Measurements from ENCODE around the gene YTHDF2. TPM values are rescaled to one million over a fixed set of nuclear protein-coding genes. Genes with fewer than 3 reads are reported as not detected.
"Not testable (repeated sequence)": the region's sequence is repeated elsewhere in the genome, so short reads cannot be mapped to it uniquely, and the experiment has no call there.

YTHDF2 gene
- total RNA-seq, 4 donors from 2014 or later, result 35.6 to 50.6 (median 47.0) TPM

DNA sequence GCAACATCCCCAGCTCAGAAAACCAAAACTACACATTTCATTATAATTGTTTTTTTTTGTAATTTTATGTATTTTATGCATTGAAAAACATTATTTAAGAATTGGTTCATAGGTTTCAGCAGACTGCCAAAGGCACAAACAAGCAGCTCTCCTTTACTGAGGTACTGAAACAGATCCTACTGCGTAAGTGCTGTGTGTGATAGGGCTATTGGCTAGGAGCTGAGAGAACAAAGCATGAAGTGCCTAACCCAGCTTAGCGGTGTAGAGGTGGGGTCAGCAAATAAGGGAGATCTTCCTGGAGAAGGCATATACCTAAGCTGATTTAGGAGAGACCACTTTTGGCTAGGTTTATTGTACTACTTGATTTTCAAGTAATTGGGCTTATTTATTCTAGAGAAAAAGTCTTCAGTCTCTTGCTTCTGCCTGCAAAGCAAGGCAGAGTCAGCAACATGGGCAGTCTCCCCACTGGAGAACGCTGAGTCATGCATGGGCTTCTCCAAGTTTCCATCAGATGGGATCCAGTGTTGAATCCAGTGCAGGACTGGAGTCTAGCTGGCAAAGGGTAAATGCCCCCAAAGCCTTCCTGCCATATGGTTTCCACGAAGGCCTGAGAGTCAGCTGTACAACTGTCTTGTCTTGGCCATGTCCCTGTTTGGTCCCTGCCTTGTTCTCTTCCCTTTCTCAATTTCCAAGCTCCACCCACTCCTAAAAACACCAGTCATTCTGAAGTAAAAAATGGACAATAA is 18.0 kb upstream of the YTHDF2 start:
- DNase-seq, result no peak
- peaks cover 0 to 14% of the 10 kb centered on the region in 2 donors for H3K36me3 ChIP-seq
- H3K27ac ChIP-seq, result peak overlapping the region; percentile 17 to 62 (median 31)
- peaks cover 0 to 3% of the 10 kb centered on the region in 2 donors for H3K4me1 ChIP-seq
- ATAC-seq, result no peak
- H3K27me3 ChIP-seq, result no peaks in the 10 kb centered on the region
- intact Hi-C loops (cut with DNase I; ENCODE audit: low total_unique reads), result no loop called here
- in situ Hi-C loops (cut with MboI; ENCODE audit: low sequenced_read_pairs in 4 of 4), result no loop called here
- H3K9me3 ChIP-seq, result no peaks in the 10 kb centered on the region
- H3K4me3 ChIP-seq, result no peak overlapping the region
- TF ChIP-seq, protein P1, sequence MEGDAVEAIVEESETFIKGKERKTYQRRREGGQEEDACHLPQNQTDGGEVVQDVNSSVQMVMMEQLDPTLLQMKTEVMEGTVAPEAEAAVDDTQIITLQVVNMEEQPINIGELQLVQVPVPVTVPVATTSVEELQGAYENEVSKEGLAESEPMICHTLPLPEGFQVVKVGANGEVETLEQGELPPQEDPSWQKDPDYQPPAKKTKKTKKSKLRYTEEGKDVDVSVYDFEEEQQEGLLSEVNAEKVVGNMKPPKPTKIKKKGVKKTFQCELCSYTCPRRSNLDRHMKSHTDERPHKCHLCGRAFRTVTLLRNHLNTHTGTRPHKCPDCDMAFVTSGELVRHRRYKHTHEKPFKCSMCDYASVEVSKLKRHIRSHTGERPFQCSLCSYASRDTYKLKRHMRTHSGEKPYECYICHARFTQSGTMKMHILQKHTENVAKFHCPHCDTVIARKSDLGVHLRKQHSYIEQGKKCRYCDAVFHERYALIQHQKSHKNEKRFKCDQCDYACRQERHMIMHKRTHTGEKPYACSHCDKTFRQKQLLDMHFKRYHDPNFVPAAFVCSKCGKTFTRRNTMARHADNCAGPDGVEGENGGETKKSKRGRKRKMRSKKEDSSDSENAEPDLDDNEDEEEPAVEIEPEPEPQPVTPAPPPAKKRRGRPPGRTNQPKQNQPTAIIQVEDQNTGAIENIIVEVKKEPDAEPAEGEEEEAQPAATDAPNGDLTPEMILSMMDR (IDR thresholded peaks at IDR 0.05 in 4 of 5, conservative IDR thresholded peaks at IDR 0.05 in 1 of 5), result no peak
- TF ChIP-seq POLR2A (IDR thresholded peaks at IDR 0.05), result no peak

DNA sequence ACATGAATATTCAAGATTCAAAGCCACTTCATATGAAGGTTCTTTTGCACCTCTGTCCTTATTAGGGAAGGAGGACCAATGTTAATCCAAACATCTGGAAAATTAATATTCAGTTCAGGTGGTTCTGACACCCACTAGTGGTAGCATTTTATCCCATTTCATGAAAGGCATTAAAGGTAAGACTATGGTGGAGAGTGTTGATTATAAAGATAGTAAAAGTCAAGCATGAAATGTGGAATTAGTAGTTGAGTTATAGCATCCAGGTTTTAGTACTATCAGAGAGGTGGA is 17.5 kb upstream of the YTHDF2 start:
- TF ChIP-seq POLR2A (IDR thresholded peaks at IDR 0.05), result no peak
- TF ChIP-seq, protein P1 (IDR thresholded peaks at IDR 0.05 in 4 of 5, conservative IDR thresholded peaks at IDR 0.05 in 1 of 5), result no peak
- no peak for DNase-seq
- Histone ChIP-seq H3K4me3 (no peak overlapping the region), H3K9me3 (no peaks in the 10 kb centered on the region), H3K27ac (peak overlapping the region in 3 of 4 donors; percentile 17 to 62 (median 32)), H3K36me3 (peaks cover 0 to 9% of the 10 kb centered on the region in 2 donors), H3K27me3 (no peaks in the 10 kb centered on the region), H3K4me1 (peaks cover 0 to 3% of the 10 kb centered on the region in 2 donors)
- intact Hi-C loops (cut with DNase I; ENCODE audit: low total_unique reads), result no loop called here
- in situ Hi-C loops (cut with MboI; ENCODE audit: low sequenced_read_pairs in 4 of 4), result no loop called here
- ATAC-seq, result no peak

DNA sequence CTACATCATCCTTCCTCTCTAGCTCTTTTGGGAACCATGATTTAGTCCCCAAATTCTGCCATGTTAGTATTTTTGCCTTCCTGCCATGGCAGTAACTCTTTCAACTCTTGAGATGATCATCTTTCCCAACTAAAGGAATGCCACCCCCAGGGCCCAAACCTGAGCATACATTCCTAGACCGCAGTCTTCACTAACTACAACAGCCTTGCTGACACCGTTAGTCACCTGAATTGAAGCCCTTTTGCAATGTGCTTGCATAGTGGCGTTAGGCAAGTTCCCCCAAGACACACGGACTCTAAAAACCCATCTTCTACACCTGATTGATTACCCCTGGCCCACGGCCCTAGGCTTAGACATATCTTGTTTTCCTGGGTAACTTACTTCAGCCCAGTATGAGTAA is 16.4 kb upstream of the YTHDF2 start:
- Histone ChIP-seq H3K27ac (no peak overlapping the region), H3K4me1 (peaks cover 0 to 3% of the 10 kb centered on the region in 2 donors), H3K36me3 (no peaks in the 10 kb centered on the region), H3K4me3 (no peak overlapping the region), H3K27me3 (no peaks in the 10 kb centered on the region), H3K9me3 (no peaks in the 10 kb centered on the region)
- in situ Hi-C loops (cut with MboI; ENCODE audit: low sequenced_read_pairs in 4 of 4), result no loop called here
- ATAC-seq (no peak), DNase-seq (no peak)
- no peak for TF ChIP-seq POLR2A (IDR thresholded peaks at IDR 0.05)
- TF ChIP-seq, protein P1 (IDR thresholded peaks at IDR 0.05 in 4 of 5, conservative IDR thresholded peaks at IDR 0.05 in 1 of 5), result no peak
- intact Hi-C loops (cut with DNase I; ENCODE audit: low total_unique reads), result no loop called here

DNA sequence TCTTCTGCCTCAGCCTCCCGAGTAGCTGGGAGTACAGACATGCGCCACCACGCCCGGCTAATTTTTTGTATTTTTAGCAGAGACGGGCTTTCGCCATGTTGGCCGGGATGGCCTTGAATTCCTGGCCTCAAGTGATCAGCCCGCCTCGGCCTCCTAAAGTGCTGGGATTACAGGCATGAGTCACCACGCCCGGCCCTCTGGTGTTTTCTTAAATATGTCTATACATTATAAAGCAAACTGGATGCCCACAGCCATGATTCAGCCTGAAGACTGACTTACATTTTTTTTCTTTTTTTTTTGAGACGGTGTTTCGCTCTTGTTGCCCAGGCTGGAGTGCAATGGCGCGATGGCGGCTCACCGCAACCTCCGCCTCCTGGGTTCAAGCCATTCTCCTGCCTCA is 14.8 kb upstream of the YTHDF2 start:
- intact Hi-C loops (cut with DNase I; ENCODE audit: low total_unique reads); H3K4me3 ChIP-seq; in situ Hi-C loops (cut with MboI; ENCODE audit: low sequenced_read_pairs in 4 of 4): not testable (repeated sequence)

DNA sequence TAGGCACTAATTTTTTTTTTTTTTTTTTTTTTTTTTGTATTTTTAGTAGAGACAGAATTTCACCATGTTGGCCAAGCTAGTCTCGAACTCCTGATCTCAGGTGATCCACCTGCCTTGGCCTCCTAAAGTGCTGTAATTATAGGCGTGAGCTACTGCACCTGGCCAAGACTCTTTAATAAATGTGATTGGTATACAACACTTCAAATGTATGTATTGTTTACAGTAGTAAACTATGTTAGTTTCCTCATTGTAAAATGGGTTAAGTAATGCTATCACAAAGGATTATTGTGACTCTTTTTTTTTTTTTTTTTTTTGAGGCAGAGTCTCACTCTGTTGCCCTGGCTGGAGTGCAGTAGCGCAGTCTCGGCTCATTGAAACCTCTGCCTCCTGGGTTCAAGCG is 11.4 kb upstream of the YTHDF2 start:
- intact Hi-C loops (cut with DNase I; ENCODE audit: low total_unique reads); ATAC-seq; in situ Hi-C loops (cut with MboI; ENCODE audit: low sequenced_read_pairs in 4 of 4); H3K27me3 ChIP-seq; H3K4me3 ChIP-seq; H3K36me3 ChIP-seq; H3K4me1 ChIP-seq; H3K9me3 ChIP-seq; DNase-seq; H3K27ac ChIP-seq: not testable (repeated sequence)

More for the DNA sequence above, 14.8 kb upstream of the YTHDF2 start:
- DNase-seq, H3K4me1 ChIP-seq, H3K9me3 ChIP-seq, H3K27me3 ChIP-seq, ATAC-seq, H3K27ac ChIP-seq, H3K36me3 ChIP-seq: not testable (repeated sequence)

Data from gastrocnemius medialis (tissue), 4 donors.